Thyroid gland (tissue), 4 donors: Measurements from ENCODE around the gene C19orf85. TPM values are rescaled to one million over a fixed set of nuclear protein-coding genes. Genes with fewer than 3 reads are reported as not detected.

Experiments
- DNase-seq, 2 donors: peaks; one replicate each; pipeline ENCODE4 v3.0.0-alpha.2; 2019
- H3K27ac ChIP-seq, 3 donors: fragments of 200-600 bp; sonication (generic); 1 replicate in 2 of 3; 2 replicates in 1 of 3; pipeline ENCODE4 v1.5.1; 2016 to 2019; ENCODE audit warnings: mild to moderate bottlenecking in 1 of 3, moderate library complexity in 1 of 3
- H3K27me3 ChIP-seq: fragments of 200-600 bp; sonication (generic); one replicate; pipeline ENCODE4 v1.5.1; 2019
- H3K36me3 ChIP-seq, 2 donors: fragments of 200-600 bp; sonication (generic); one replicate each; pipeline ENCODE4 v1.5.1; 2016 to 2019
- H3K4me1 ChIP-seq, 2 donors: fragments of 200-600 bp; sonication (generic); one replicate each; pipeline ENCODE4 v1.5.1; 2017 to 2019
- H3K4me3 ChIP-seq, 3 donors: fragments of 200-600 bp; sonication (generic); replicated peaks in 1 of 3; 1 replicate in 2 of 3; 2 replicates in 1 of 3; pipeline ENCODE4 v1.5.1; 2016; ENCODE audit warnings: mild to moderate bottlenecking in 1 of 3
- H3K9me3 ChIP-seq: fragments of 200-600 bp; sonication (generic); one replicate; pipeline ENCODE4 v1.5.1; 2017
- POLR2A ChIP-seq, 2 donors: fragments of 450-650 bp; IDR thresholded peaks; one replicate each; pipeline ENCODE4 v1.6.1; 2017; ENCODE audit warnings: antibody characterized with exemption in 2 of 2, mild to moderate bottlenecking in 2 of 2, moderate library complexity in 1 of 2
- WGBS, 2 donors: methylation state at CpG; one replicate each; pipeline ENCODE4 v1.1.5; 2017; 5-methylcytosine and 5-hydroxymethylcytosine counted together
- intact Hi-C: fragments of 100-400 bp; cut with DNase I; formaldehyde crosslinking; loops from one replicate; pipeline ENCODE4 v1.15.1; 2023
- total RNA-seq, 4 donors: library from RNA; depleted of rRNA; stranded (reverse); fragments of >200 nt; gene quantifications; one replicate each; pipeline ENCODE4 v1.2.3, GENCODE V29; 2016
- TF ChIP-seq, protein P1 (sequence below), 6 experiments: fragments of 200-600 bp in 3 of 6; fragments of 450-650 bp in 3 of 6; sonication (generic) in 3 of 6; IDR thresholded peaks; one replicate each; pipeline ENCODE4 v1.5.1; 2016 to 2019; ENCODE audit warnings: antibody characterized with exemption in 6 of 6, mild to moderate bottlenecking in 2 of 6, inconsistent platforms in 1 of 6, moderate library complexity in 1 of 6

The C19orf85 gene
- total RNA-seq, 4 donors from 2014 or later, result not detected

DNA sequence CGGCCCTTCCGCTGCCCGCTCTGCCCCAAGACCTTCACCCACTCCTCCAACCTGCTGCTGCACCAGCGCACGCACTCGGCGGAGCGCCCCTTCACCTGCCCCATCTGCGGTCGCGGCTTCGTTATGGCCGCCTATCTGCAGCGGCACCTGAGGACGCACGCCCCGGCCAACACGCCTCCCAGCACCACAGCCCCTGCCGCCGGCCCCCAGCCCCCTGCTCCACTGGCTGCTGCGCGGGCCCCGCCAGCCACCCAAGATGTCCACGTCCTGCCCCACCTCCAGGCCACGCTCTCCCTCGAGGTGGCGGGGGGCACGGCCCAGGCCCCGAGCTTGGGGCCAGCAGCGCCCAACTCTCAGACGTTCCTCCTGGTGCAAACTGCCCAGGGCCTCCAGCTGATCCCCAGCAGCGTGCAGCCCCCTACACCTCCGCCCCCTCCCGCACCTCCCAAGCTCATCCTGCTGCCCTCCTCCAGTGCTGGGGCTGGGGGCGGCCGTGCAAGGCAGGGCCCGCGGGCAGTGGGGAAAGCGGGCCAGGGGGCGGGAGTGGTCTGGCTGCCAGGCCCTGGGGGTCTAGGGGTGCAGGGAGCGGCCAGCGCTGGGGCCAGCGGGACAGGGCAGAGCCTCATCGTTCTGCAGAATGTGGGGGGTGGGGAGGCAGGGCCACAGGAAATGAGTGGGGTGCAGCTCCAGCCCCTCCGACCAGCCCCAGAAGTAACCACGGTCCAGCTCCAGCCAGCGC, 18.6 kb upstream of the C19orf85 start:
- no peaks in the 10 kb centered on the region for H3K27me3 ChIP-seq
- H3K4me3 ChIP-seq, result no peak overlapping the region
- peaks cover 0 to 18% of the 10 kb centered on the region in 2 donors for H3K36me3 ChIP-seq
- no peaks in the 10 kb centered on the region for H3K9me3 ChIP-seq
- intact Hi-C loops, result no loop called here
- WGBS, 2 donors, result 94 to 96% methylated on average over 41 to 44 of the region's 47 CpGs
- H3K4me1 ChIP-seq, result peaks cover 48 to 65% of the 10 kb centered on the region in 2 donors
- no peak for DNase-seq
- no peak overlapping the region for H3K27ac ChIP-seq
- TF ChIP-seq POLR2A (IDR thresholded peaks at IDR 0.05), result no peak
- TF ChIP-seq, protein P1, sequence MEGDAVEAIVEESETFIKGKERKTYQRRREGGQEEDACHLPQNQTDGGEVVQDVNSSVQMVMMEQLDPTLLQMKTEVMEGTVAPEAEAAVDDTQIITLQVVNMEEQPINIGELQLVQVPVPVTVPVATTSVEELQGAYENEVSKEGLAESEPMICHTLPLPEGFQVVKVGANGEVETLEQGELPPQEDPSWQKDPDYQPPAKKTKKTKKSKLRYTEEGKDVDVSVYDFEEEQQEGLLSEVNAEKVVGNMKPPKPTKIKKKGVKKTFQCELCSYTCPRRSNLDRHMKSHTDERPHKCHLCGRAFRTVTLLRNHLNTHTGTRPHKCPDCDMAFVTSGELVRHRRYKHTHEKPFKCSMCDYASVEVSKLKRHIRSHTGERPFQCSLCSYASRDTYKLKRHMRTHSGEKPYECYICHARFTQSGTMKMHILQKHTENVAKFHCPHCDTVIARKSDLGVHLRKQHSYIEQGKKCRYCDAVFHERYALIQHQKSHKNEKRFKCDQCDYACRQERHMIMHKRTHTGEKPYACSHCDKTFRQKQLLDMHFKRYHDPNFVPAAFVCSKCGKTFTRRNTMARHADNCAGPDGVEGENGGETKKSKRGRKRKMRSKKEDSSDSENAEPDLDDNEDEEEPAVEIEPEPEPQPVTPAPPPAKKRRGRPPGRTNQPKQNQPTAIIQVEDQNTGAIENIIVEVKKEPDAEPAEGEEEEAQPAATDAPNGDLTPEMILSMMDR (IDR thresholded peaks at IDR 0.05), result no peak

DNA sequence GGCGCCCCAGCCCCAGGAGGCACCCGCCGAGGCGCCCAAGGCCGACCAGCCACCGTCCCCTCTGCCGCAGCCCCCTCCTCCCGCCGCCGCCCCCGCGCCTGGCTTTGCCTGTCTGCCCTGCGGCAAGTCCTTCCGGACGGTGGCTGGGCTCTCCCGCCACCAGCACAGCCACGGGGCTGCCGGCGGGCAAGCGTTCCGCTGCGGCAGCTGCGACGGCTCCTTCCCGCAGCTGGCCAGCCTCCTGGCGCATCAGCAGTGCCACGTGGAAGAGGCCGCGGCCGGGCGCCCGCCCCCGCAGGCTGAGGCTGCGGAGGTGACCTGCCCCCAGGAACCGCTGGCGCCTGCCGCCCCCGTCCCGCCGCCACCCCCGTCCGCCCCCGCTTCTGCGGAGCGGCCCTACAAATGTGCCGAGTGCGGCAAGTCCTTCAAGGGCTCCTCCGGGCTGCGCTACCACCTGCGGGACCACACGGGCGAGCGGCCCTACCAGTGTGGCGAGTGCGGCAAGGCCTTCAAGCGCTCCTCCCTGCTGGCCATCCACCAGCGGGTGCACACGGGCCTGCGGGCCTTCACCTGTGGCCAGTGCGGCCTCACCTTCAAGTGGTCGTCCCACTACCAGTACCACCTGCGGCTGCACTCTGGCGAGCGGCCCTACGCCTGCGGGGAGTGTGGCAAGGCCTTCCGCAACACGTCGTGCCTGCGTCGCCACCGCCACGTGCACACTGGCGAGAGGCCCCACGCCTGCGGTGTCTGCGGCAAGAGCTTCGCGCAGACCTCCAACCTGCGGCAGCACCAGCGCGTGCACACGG, 17.8 kb upstream of the C19orf85 start:
- Histone ChIP-seq H3K4me1 (peaks cover 46 to 65% of the 10 kb centered on the region in 2 donors), H3K4me3 (no peak overlapping the region), H3K27ac (no peak overlapping the region), H3K9me3 (no peaks in the 10 kb centered on the region), H3K27me3 (no peaks in the 10 kb centered on the region), H3K36me3 (peaks cover 0 to 18% of the 10 kb centered on the region in 2 donors)
- intact Hi-C loops, result no loop called here
- TF ChIP-seq, protein P1 (IDR thresholded peaks at IDR 0.05), result no peak
- no peak for TF ChIP-seq POLR2A (IDR thresholded peaks at IDR 0.05)
- 94 to 97% methylated on average over 18 to 29 of the region's 83 CpGs for WGBS, 2 donors
- DNase-seq, result no peak

DNA sequence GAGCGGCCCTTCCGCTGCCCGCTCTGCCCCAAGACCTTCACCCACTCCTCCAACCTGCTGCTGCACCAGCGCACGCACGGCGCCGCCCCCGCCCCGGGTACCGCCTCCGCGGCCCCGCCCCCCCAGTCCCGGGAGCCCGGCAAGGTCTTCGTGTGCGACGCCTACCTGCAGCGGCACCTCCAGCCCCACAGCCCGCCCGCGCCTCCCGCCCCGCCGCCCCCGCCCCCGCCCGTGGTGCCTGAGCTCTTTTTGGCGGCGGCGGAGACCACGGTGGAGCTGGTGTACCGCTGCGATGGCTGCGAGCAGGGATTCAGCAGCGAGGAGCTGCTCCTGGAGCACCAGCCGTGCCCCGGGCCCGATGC, 17.2 kb upstream of the C19orf85 start:
- intact Hi-C loops, result no loop called here
- H3K4me1 ChIP-seq, result peaks cover 42 to 61% of the 10 kb centered on the region in 2 donors

DNA sequence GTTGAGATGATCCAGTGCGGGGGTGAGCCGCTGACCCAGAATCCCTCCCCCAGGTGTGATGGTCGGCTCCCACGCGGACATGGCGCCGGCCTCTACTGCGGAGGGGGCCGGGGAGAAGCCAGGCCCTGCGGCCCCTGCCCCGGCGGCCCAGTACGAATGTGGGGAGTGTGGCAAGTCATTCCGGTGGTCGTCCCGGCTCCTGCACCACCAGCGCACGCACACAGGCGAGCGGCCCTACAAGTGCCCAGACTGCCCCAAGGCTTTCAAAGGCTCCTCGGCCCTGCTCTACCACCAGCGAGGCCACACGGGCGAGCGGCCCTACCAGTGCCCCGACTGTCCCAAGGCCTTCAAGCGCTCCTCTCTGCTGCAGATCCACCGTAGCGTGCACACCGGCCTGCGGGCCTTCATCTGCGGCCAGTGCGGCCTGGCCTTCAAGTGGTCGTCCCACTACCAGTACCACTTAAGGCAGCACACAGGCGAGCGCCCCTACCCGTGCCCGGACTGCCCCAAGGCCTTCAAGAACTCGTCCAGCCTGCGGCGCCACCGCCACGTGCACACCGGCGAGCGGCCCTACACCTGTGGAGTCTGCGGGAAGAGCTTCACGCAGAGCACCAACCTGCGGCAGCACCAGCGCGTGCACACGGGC, 16.7 kb upstream of the C19orf85 start:
- peaks cover 38 to 56% of the 10 kb centered on the region in 2 donors for H3K4me1 ChIP-seq
- peaks cover 0 to 18% of the 10 kb centered on the region in 2 donors for H3K36me3 ChIP-seq
- DNase-seq, result no peak
- intact Hi-C loops, result no loop called here
- 93 to 95% methylated on average over 38 to 39 of the region's 52 CpGs for whole genome bisulfite sequencing, 2 donors
- H3K27me3 ChIP-seq, result no peaks in the 10 kb centered on the region
- no peaks in the 10 kb centered on the region for H3K9me3 ChIP-seq
- peak overlapping the region in 1 of 3 donors; percentile 2 for H3K27ac ChIP-seq
- no peak overlapping the region for H3K4me3 ChIP-seq
- TF ChIP-seq, protein P1 (IDR thresholded peaks at IDR 0.05), result no peak
- no peak for TF ChIP-seq POLR2A (IDR thresholded peaks at IDR 0.05)

More for the DNA sequence above, 17.2 kb upstream of the C19orf85 start:
- Histone ChIP-seq H3K27me3 (no peaks in the 10 kb centered on the region), H3K4me3 (no peak overlapping the region), H3K27ac (no peak overlapping the region), H3K9me3 (no peaks in the 10 kb centered on the region), H3K36me3 (peaks cover 0 to 18% of the 10 kb centered on the region in 2 donors)
- TF ChIP-seq, protein P1 (IDR thresholded peaks at IDR 0.05), result no peak
- no peak for TF ChIP-seq POLR2A (IDR thresholded peaks at IDR 0.05)
- whole genome bisulfite sequencing, 2 donors, result 79 to 81% methylated on average over 16 to 22 of the region's 40 CpGs
- no peak for DNase-seq
